T-helper 1 cell treated with Interleukin-12 subunit alpha and Interleukin-12 subunit beta and Interleukin-4 antibody, amounts not matched to agents 30 μg/mL and 1 μg/mL, for 36 hours (primary cell): Measurements from ENCODE around the gene ZNF438.
"Not testable (repeated sequence)": the region's sequence is repeated elsewhere in the genome, so short reads cannot be mapped to it uniquely, and the experiment has no call there.

ENCODE experiments used
- H3K27ac Mint-ChIP-seq: one replicate; pipeline ENCODE4 v1.8.0; 2021; ENCODE audit warnings: mild to moderate bottlenecking, mixed read lengths
- H3K27me3 Mint-ChIP-seq: one replicate; pipeline ENCODE4 v1.8.0; 2021; ENCODE audit warnings: low read depth, mixed read lengths
- H3K36me3 Mint-ChIP-seq: one replicate; pipeline ENCODE4 v1.8.0; 2021; ENCODE audit warnings: low read depth, mixed read lengths
- H3K4me1 Mint-ChIP-seq: one replicate; pipeline ENCODE4 v1.8.0; 2021; ENCODE audit warnings: low read depth, mixed read lengths
- H3K4me3 Mint-ChIP-seq: one replicate; pipeline ENCODE4 v1.8.0; 2021; ENCODE audit warnings: mild to moderate bottlenecking, moderate library complexity, mixed read lengths
- H3K9me3 Mint-ChIP-seq: one replicate; pipeline ENCODE4 v1.8.0; 2021; ENCODE audit warnings: mixed read lengths

ZNF438 gene

DNA sequence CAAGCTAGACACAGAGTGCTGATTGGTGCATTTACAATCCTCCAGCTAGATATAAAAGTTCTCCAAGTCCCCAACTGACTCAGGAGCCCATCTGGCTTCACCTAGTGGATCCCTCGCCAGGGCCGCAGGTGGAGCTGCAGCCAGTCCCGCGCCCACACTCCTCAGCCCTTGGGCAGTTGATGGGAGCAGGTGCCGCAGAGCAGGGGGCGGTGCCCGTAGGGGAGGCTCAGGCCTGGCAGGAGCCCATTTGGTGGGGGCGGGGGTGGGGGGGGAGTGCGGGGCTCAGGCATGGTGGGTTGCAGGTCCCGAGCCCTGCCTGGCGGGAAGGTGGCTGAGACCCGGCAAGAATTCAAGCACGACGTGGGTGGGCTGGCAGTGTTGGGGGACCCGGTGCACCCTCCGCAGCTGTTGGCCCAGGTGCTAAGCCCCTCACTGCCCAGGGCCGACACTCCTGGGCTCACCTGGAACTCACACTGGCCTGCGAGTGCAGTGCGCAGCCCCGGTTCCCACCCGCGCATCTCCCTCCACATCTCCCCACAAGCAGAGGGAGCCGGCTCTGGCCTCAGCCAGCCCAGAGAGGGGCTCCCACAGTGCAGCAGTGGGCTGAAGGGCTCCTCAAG is 101.7 kb downstream of the ZNF438 start:
- Mint-ChIP-seq H3K4me1 (peaks cover 14% of the 10 kb centered on the region), H3K27ac (no peak overlapping the region), H3K27me3 (no peaks in the 10 kb centered on the region), H3K36me3 (peaks cover 14% of the 10 kb centered on the region), H3K4me3 (no peak overlapping the region), H3K9me3 (peaks cover 11% of the 10 kb centered on the region)

GRCh38 chr10:30929311-30929729 is 102.3 kb downstream of the ZNF438 start:
- Mint-ChIP-seq H3K27ac (peak overlapping the region; percentile 81), H3K9me3 (peaks cover 16% of the 10 kb centered on the region), H3K36me3 (peaks cover 18% of the 10 kb centered on the region), H3K4me3 (peak overlapping the region; percentile 59), H3K4me1 (peaks cover 12% of the 10 kb centered on the region)
- not testable (repeated sequence) for H3K27me3 Mint-ChIP-seq

DNA sequence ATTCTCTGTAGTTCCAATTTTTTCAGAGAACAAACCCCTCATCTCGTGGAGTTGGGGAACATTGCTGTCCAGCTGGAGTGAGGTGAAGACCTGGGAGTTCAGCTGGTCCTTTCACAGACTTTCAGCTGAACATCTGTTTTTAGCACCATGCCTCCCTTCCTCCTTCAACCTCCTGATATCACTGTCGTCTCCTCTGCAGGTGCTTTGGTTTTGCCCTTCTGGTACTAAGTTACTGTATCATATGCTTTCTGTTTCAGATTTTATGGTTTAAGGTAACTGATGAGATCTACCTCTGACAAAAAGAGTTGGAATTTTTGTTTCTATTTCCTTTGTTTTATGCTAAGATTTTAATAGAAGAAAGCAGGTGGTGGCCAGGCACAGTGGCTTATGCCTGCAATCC is 102.9 kb downstream of the ZNF438 start:
- Mint-ChIP-seq H3K9me3 (peaks cover 20% of the 10 kb centered on the region), H3K4me1 (peaks cover 12% of the 10 kb centered on the region), H3K27me3 (no peaks in the 10 kb centered on the region), H3K36me3 (peaks cover 22% of the 10 kb centered on the region), H3K4me3 (peak overlapping the region; percentile 59), H3K27ac (peak overlapping the region; percentile 81)

DNA sequence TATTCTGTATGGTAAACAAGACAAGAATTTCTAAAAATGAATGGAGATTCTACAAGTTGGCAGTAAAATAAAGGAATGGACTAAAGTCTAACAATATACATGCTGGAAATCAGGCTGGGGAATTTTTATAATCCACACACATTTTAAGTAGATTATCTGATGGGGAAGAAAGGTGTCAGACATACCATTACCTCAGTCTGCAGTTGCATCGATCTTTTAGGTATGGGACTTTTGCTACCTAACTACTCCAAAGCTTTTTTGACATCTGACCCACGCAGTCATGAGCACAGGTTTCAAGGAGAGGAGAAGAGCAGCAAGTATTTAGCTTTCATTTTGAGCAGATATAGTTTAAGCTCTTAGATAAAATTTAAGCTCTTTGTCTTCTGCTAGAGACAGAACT is 113.0 kb downstream of the ZNF438 start:
- H3K4me3 Mint-ChIP-seq = no peak overlapping the region
- H3K36me3 Mint-ChIP-seq = peaks cover 6% of the 10 kb centered on the region
- no peaks in the 10 kb centered on the region for H3K4me1 Mint-ChIP-seq
- H3K27ac Mint-ChIP-seq = no peak overlapping the region
- H3K27me3 Mint-ChIP-seq = no peaks in the 10 kb centered on the region
- peaks cover 4% of the 10 kb centered on the region for H3K9me3 Mint-ChIP-seq

DNA sequence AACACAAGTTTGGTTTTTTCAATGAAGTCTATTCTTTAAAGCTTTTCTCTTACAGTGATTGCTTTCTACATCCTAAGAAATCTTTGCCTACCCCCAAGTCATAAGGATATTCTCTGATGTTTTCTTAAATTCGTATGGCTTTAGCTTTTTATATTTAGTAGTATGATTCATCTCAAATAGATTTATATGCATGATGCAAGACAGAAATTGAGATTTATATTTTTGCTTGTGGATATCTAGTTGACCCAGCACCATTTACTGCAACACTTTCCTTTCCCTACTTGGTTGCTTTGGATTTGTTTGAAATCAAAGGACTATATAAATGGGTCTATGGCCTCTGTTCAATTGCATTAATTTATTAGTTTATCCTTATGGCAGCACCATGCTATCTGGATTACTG is 113.9 kb downstream of the ZNF438 start:
- peaks cover 3% of the 10 kb centered on the region for H3K36me3 Mint-ChIP-seq
- H3K9me3 Mint-ChIP-seq = no peaks in the 10 kb centered on the region
- H3K4me3 Mint-ChIP-seq = no peak overlapping the region
- no peaks in the 10 kb centered on the region for H3K27me3 Mint-ChIP-seq
- H3K4me1 Mint-ChIP-seq = no peaks in the 10 kb centered on the region
- H3K27ac Mint-ChIP-seq = no peak overlapping the region

DNA sequence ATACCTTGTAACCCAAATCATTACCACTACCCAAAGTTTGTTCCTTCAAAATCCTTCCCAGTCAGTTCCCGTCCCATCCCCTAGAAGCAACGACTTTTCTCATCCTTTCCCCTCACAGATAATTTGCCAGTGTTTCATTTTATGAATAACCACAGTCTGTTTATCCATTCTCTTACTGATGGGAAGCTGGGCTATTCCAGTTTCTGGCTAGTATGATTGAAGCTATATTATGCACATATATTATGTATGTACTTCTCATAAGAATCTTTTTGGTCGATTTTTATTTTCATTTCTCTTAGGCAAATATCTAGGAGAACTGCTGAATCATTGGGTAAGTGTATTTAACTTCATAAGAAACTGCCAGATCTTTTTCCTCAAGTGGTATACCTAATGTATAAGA is 114.6 kb downstream of the ZNF438 start:
- H3K27me3 Mint-ChIP-seq = no peaks in the 10 kb centered on the region
- H3K27ac Mint-ChIP-seq = no peak overlapping the region
- no peaks in the 10 kb centered on the region for H3K4me1 Mint-ChIP-seq
- no peaks in the 10 kb centered on the region for H3K9me3 Mint-ChIP-seq
- H3K36me3 Mint-ChIP-seq = peaks cover 3% of the 10 kb centered on the region
- no peak overlapping the region for H3K4me3 Mint-ChIP-seq

- Mint-ChIP-seq H3K9me3 (no peaks in the 10 kb centered on the region), H3K4me1 (no peaks in the 10 kb centered on the region), H3K36me3 (peaks cover 3% of the 10 kb centered on the region), H3K4me3 (no peak overlapping the region), H3K27me3 (no peaks in the 10 kb centered on the region), H3K27ac (no peak overlapping the region)
Measured at GRCh38 chr10:30915146-30915545, 116.5 kb downstream of the ZNF438 start.

DNA sequence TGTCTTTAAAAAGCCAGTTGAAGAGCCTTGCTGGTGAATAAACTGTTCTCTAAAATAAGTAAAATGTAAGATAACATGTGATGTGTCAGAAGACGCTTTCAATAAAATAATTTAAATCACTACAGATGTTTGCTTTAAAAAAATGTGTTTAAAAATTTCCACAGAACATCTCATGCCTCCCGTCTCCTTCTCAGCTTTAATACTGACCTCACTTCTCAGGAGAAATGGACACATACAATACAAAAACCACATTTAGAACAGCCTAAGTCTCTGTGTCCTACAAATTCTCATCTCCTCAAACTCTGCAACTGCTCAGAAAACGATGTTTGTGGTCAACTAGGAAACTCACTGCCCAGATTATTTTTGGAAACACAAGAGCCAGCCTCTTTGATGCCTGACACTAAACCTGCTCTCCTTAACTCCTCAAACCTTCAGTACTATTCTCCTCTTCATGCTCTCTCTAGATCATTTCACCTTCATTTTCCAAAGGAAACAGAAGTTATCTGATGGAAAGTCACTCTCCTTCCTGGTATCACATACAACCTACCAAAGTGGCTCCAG is 120.3 kb downstream of the ZNF438 start:
- Mint-ChIP-seq H3K27me3 (no peaks in the 10 kb centered on the region), H3K27ac (no peak overlapping the region), H3K9me3 (no peaks in the 10 kb centered on the region), H3K36me3 (peaks cover 15% of the 10 kb centered on the region), H3K4me3 (no peak overlapping the region), H3K4me1 (no peaks in the 10 kb centered on the region)

DNA sequence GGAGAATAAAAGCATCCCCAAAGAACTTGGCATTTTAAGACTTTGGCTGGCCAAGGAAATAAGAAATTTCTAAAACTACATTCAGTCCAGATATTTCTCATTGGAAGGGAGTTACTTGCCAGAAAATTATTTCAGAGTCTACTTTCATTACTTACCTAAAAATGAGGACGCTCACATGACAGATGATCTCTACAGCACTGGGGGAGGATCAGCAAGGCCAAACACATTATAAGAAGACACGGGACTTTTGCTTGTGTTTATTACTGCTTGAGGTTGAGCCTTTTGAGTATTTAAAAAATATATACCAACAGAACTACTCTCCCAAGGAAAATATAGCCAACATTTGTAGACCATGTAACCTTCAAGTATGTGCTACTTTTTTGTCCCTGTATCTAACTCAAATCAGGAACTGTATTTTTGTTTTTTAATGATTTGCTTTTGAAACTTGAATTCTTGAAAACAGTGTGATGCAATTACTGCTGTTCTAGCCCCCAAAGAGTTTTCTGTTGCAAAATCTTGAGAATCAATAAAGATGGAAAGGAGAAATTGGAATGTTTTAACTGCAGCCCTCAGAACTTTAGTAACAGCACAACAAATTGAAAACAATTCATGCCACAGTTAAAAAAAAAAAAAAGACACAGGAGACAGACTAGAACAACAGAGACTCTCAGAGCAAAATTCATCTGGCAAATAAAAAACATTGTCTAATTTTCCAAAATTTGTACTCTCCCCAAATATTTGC is 128.1 kb downstream of the ZNF438 start:
- Mint-ChIP-seq H3K4me1 (no peaks in the 10 kb centered on the region), H3K9me3 (peaks cover 22% of the 10 kb centered on the region), H3K27ac (no peak overlapping the region), H3K4me3 (no peak overlapping the region), H3K36me3 (peaks cover 28% of the 10 kb centered on the region), H3K27me3 (no peaks in the 10 kb centered on the region)

DNA sequence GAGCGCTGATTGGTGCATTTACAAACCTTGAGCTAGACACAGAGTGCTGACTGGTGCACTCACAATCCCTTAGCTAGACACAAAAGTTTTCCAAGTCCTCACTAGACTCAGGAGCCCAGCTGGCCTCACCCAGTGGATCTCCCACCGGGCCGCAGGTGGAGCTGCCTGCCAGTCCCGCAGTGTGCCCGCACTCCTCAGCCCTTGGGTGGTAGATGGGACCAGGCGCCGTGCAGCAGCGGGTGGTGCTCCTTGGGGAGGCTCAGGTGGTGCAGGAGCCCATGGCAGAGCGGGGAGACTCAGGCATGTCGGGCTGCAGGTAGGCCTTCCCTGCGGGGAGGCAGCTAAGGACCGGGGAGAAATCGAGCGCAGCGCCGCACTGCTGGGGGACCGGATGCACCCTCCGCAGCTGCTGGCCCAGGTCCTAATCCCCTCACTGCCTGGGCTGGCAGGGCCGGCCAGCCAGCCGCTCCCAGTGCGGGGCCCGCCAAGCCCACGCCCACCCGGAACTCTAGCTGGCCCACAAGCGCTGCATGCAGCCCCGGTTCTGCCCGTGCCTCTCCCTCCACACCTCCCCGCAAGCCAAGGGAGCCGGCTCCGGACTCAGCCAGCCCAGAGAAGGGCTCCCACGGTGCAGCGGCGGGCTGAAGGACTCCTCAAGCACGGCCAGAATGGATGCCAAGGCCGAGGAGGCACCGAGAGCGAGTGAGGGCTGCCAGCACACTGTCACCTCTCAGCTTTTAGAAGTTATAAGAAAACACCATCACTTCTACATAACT is 128.9 kb downstream of the ZNF438 start:
- Mint-ChIP-seq H3K4me3 (no peak overlapping the region), H3K36me3 (peaks cover 25% of the 10 kb centered on the region), H3K4me1 (no peaks in the 10 kb centered on the region), H3K9me3 (peaks cover 23% of the 10 kb centered on the region), H3K27me3 (no peaks in the 10 kb centered on the region), H3K27ac (no peak overlapping the region)

GRCh38 chr10:30901487-30901886 is 130.2 kb downstream of the ZNF438 start:
- not testable (repeated sequence) for H3K4me3 Mint-ChIP-seq, H3K27ac Mint-ChIP-seq, H3K27me3 Mint-ChIP-seq, H3K4me1 Mint-ChIP-seq
- peaks cover 23% of the 10 kb centered on the region for H3K9me3 Mint-ChIP-seq
- H3K36me3 Mint-ChIP-seq = peaks cover 16% of the 10 kb centered on the region

DNA sequence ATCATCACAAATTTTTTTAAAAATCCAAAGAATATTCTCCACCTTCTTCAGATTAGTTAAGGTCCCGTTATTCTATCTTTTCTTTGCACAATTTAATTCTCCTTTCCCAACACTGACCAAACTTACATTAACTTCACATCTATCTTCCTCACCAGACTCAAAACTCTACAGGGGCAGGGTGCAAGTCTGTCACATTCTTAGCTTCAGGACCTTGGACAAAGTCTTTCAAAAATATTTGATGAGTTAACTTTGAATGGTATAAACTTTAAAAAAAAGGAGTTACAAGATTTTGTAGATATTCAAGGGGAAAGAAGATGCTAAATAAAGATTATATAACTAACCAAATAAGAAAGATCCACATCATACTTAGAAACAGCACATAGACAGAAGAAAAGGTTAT is 132.7 kb downstream of the ZNF438 start:
- Mint-ChIP-seq H3K27me3 (no peaks in the 10 kb centered on the region), H3K4me3 (no peak overlapping the region), H3K36me3 (peaks cover 8% of the 10 kb centered on the region), H3K27ac (no peak overlapping the region), H3K9me3 (peaks cover 12% of the 10 kb centered on the region), H3K4me1 (no peaks in the 10 kb centered on the region)

- Mint-ChIP-seq H3K4me3 (no peak overlapping the region), H3K36me3 (peaks cover 8% of the 10 kb centered on the region), H3K9me3 (peaks cover 12% of the 10 kb centered on the region), H3K4me1 (no peaks in the 10 kb centered on the region), H3K27ac (no peak overlapping the region), H3K27me3 (no peaks in the 10 kb centered on the region)
Measured at GRCh38 chr10:30897547-30897946, 134.1 kb downstream of the ZNF438 start.

GRCh38 chr10:30897048-30897447 is 134.6 kb downstream of the ZNF438 start:
- no peak overlapping the region for H3K27ac Mint-ChIP-seq
- H3K36me3 Mint-ChIP-seq = peaks cover 8% of the 10 kb centered on the region

More at GRCh38 chr10:30897048-30897447, 134.6 kb downstream of the ZNF438 start:
- H3K27me3 Mint-ChIP-seq = no peaks in the 10 kb centered on the region
- no peak overlapping the region for H3K4me3 Mint-ChIP-seq
- H3K9me3 Mint-ChIP-seq = peaks cover 9% of the 10 kb centered on the region
- no peaks in the 10 kb centered on the region for H3K4me1 Mint-ChIP-seq
